ENCODE data around the gene PPP2R5C.

DNA sequence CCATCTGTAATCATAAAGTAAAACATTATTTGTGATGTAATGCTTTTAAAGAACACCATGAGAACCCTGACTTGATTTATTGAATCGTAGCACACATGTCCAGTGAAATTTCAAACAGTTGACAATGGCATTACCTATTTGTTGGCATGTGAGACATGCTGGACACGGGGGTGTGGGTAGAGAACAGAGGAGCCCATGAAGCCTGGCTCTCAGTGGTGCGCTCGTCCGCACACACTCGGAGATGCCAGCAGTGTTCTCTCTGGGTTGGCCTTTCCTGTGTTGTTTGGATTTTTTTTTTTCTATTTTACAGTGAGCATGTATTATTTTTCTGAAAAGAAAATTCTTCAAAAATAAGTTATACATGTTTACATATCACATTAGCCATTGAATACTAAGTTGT is 78.2 kb downstream of the PPP2R5C start:
- TF ChIP-seq, protein P1, sequence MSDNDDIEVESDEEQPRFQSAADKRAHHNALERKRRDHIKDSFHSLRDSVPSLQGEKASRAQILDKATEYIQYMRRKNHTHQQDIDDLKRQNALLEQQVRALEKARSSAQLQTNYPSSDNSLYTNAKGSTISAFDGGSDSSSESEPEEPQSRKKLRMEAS (IDR thresholded peaks at IDR 0.05; ENCODE audit: insufficient read depth, insufficient read length): no peak
- TF ChIP-seq, protein P2, sequence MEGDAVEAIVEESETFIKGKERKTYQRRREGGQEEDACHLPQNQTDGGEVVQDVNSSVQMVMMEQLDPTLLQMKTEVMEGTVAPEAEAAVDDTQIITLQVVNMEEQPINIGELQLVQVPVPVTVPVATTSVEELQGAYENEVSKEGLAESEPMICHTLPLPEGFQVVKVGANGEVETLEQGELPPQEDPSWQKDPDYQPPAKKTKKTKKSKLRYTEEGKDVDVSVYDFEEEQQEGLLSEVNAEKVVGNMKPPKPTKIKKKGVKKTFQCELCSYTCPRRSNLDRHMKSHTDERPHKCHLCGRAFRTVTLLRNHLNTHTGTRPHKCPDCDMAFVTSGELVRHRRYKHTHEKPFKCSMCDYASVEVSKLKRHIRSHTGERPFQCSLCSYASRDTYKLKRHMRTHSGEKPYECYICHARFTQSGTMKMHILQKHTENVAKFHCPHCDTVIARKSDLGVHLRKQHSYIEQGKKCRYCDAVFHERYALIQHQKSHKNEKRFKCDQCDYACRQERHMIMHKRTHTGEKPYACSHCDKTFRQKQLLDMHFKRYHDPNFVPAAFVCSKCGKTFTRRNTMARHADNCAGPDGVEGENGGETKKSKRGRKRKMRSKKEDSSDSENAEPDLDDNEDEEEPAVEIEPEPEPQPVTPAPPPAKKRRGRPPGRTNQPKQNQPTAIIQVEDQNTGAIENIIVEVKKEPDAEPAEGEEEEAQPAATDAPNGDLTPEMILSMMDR (IDR thresholded peaks at IDR 0.05; ENCODE audit: extremely low read depth in 1 of 2, insufficient read depth in 1 of 2, low read depth in 1 of 2, low read length in 2 of 2): no peak
